IMR-90 (cell line): ENCODE measurements around the gene ZNF821. TPM values are rescaled to one million over a fixed set of nuclear protein-coding genes. Genes with fewer than 3 reads are reported as not detected.

Experiments used
- ATAC-seq: fragments of 200-7000 bp; cut with Tn5 transposase; 2 replicates; pipeline ENCODE4 v1.9.1; 2020; ENCODE audit warnings: low read depth, mild to moderate bottlenecking, moderate library complexity
- BruUV-seq: library from RNA; stranded (reverse); fragments of 400-500 nt; replicated peaks from 2 replicates; lab custom pipeline; 2021; lab: Mats Ljungman, UMichigan
- CTCF ChIA-PET: fragments of 300-600 bp; formaldehyde crosslinking; extraction: SDS; loops from one replicate; lab custom pipeline; 2021; ENCODE audit warnings: antibody characterized with exemption; lab: Yijun Ruan, JAX
- POLR2A ChIA-PET: fragments of 300-600 bp; sonication (Branson Sonifier 250); formaldehyde crosslinking; loops from one replicate; lab custom pipeline; 2022; ENCODE audit warnings: antibody characterized with exemption; ENCODE audit not compliant: unreplicated experiment; lab: Charles Lee
- DNase-seq: peaks from one replicate; pipeline ENCODE4 v3.0.0; 2013
- H2AFZ ChIP-seq: replicated peaks from 2 replicates; pipeline ENCODE3; 2013; ENCODE audit warnings: low read length, mild to moderate bottlenecking; ENCODE audit not compliant: poor library complexity
- H2AK5ac ChIP-seq: 2 replicates; pipeline ENCODE4 v1.6.1; 2013; ENCODE audit warnings: low read depth, low read length, inconsistent platforms
- H2AK9ac ChIP-seq: replicated peaks from 2 replicates; pipeline ENCODE3; 2013; ENCODE audit warnings: mild to moderate bottlenecking, low read depth, low read length, moderate library complexity; ENCODE audit not compliant: poor library complexity
- H2BK120ac ChIP-seq: 2 replicates; pipeline ENCODE4 v1.6.1; 2013; ENCODE audit warnings: low read depth, low read length, inconsistent platforms
- H2BK15ac ChIP-seq: 3 replicates; pipeline ENCODE4 v1.6.1; 2013; ENCODE audit warnings: low read depth, low read length, inconsistent platforms
- H2BK20ac ChIP-seq: 2 replicates; pipeline ENCODE4 v1.6.1; 2013; ENCODE audit warnings: low read depth, mild to moderate bottlenecking, inconsistent platforms, low read length, moderate library complexity
- H2BK5ac ChIP-seq: 2 replicates; pipeline ENCODE4 v1.6.1; 2013; ENCODE audit warnings: mild to moderate bottlenecking, low read depth, low read length, inconsistent platforms; ENCODE audit not compliant: poor library complexity, severe bottlenecking
- H3K14ac ChIP-seq: replicated peaks from 2 replicates; pipeline ENCODE4 v1.6.1; 2013; ENCODE audit warnings: low read depth, low read length, inconsistent platforms
- H3K18ac ChIP-seq: 2 replicates; pipeline ENCODE4 v1.6.1; 2013; ENCODE audit warnings: low read depth, low read length, control low read depth
- H3K23ac ChIP-seq: 2 replicates; pipeline ENCODE4 v1.6.1; 2013; ENCODE audit warnings: low read depth, low read length, inconsistent platforms
- H3K27ac ChIP-seq: 2 replicates; pipeline ENCODE4 v1.5.1; 2013; ENCODE audit warnings: mild to moderate bottlenecking, control low read depth, low read length; ENCODE audit not compliant: insufficient read depth
- H3K27me3 ChIP-seq: 2 replicates; pipeline ENCODE4 v1.6.1; 2013; ENCODE audit warnings: low read length; ENCODE audit not compliant: control insufficient read depth, insufficient read depth
- H3K36me3 ChIP-seq: 2 replicates; pipeline ENCODE4 v1.6.1; 2013; ENCODE audit warnings: low read length, mixed read lengths; ENCODE audit not compliant: control insufficient read depth, insufficient read depth
- H3K4ac ChIP-seq: 2 replicates; pipeline ENCODE4 v1.6.1; 2013; ENCODE audit warnings: low read depth, low read length, inconsistent platforms
- H3K4me1 ChIP-seq: 2 replicates; pipeline ENCODE4 v1.6.1; 2013; ENCODE audit warnings: low read length, mixed read lengths; ENCODE audit not compliant: control insufficient read depth, insufficient read depth
- H3K4me2 ChIP-seq: 2 replicates; pipeline ENCODE4 v1.6.1; 2013; ENCODE audit warnings: low read depth, mild to moderate bottlenecking, control low read depth, low read length, moderate library complexity
- H3K4me3 ChIP-seq: 2 replicates; pipeline ENCODE4 v1.5.1; 2013; ENCODE audit warnings: low read depth, mild to moderate bottlenecking, control low read depth, low read length, moderate library complexity; ENCODE audit not compliant: insufficient read depth
- H3K56ac ChIP-seq: 2 replicates; pipeline ENCODE4 v1.6.1; 2013; ENCODE audit warnings: low read length, inconsistent platforms; ENCODE audit not compliant: insufficient read depth; ENCODE audit errors: extremely low read depth
- H3K79me1 ChIP-seq, 2 experiments: 2 replicates each; pipeline ENCODE4 v1.6.1; 2013; ENCODE audit warnings: low read length in 2 of 2, inconsistent platforms in 1 of 2, low read depth in 1 of 2
- H3K9ac ChIP-seq: 2 replicates; pipeline ENCODE4 v1.6.1; 2013; ENCODE audit warnings: low read depth, low read length, control low read depth
- H3K9me1 ChIP-seq: 2 replicates; pipeline ENCODE4 v1.6.1; 2013; ENCODE audit warnings: low read length, inconsistent platforms; ENCODE audit not compliant: insufficient read depth
- H3K9me3 ChIP-seq: 2 replicates; pipeline ENCODE4 v1.6.1; 2013; ENCODE audit warnings: low read length; ENCODE audit not compliant: control insufficient read depth, insufficient read depth
- H4K20me1 ChIP-seq: 2 replicates; pipeline ENCODE4 v1.6.1; 2013; ENCODE audit warnings: low read length, inconsistent platforms; ENCODE audit not compliant: insufficient read depth
- H4K5ac ChIP-seq: 2 replicates; pipeline ENCODE4 v1.6.1; 2013; ENCODE audit warnings: mild to moderate bottlenecking, low read depth, low read length, control low read depth
- H4K8ac ChIP-seq, 2 experiments: 2 replicates each; pipeline ENCODE4 v1.6.1; 2013; ENCODE audit warnings: low read depth in 2 of 2, low read length in 2 of 2, control low read depth in 1 of 2, inconsistent platforms in 1 of 2
- H4K91ac ChIP-seq: 2 replicates; pipeline ENCODE4 v1.6.1; 2013; ENCODE audit warnings: low read depth, low read length, inconsistent platforms; ENCODE audit not compliant: insufficient read depth
- BHLHE40 ChIP-seq: fragments of 150-350 bp; IDR thresholded peaks from 2 replicates; pipeline ENCODE4 v1.6.1; 2016; ENCODE audit warnings: mild to moderate bottlenecking, low read depth, low read length
- CEBPB ChIP-seq: IDR thresholded peaks from 2 replicates; pipeline ENCODE4 v1.6.1; 2012; ENCODE audit warnings: low read depth, low read length, improper control_type of control experiment
- CHD1 ChIP-seq: IDR thresholded peaks from 2 replicates; pipeline ENCODE4 v1.6.1; 2012; ENCODE audit warnings: low read depth, low read length, improper control_type of control experiment
- CTCF ChIP-seq: conservative IDR thresholded peaks from 2 replicates; pipeline ENCODE4 v1.5.1; 2012; ENCODE audit warnings: mild to moderate bottlenecking, low read depth, low read length, improper control_type of control experiment
- ELK1 ChIP-seq: fragments of 150-350 bp; IDR thresholded peaks from 2 replicates; pipeline ENCODE4 v1.6.1; 2016; ENCODE audit warnings: low read depth, mild to moderate bottlenecking, low read length, moderate library complexity, borderline replicate concordance
- FOS ChIP-seq: fragments of 150-350 bp; IDR thresholded peaks from 2 replicates; pipeline ENCODE4 v1.6.1; 2016; ENCODE audit warnings: low read depth, low read length
- MAFK ChIP-seq: IDR thresholded peaks from 2 replicates; pipeline ENCODE4 v1.6.1; 2012; ENCODE audit warnings: low read depth, low read length, improper control_type of control experiment
- MAZ ChIP-seq: IDR thresholded peaks from 2 replicates; pipeline ENCODE4 v1.6.1; 2012; ENCODE audit warnings: low read depth, mild to moderate bottlenecking, low read length, improper control_type of control experiment, moderate library complexity, borderline replicate concordance
- MXI1 ChIP-seq: IDR thresholded peaks from 2 replicates; pipeline ENCODE4 v1.6.1; 2012; ENCODE audit warnings: low read depth, mild to moderate bottlenecking, low read length, moderate library complexity, borderline replicate concordance
- NFE2L2 ChIP-seq: fragments of 150-350 bp; IDR thresholded peaks from 2 replicates; pipeline ENCODE4 v1.6.1; 2016; ENCODE audit warnings: low read depth, mild to moderate bottlenecking, low read length
- POLR2A ChIP-seq: IDR thresholded peaks from 2 replicates; pipeline ENCODE4 v1.6.1; 2012; ENCODE audit warnings: mild to moderate bottlenecking, low read depth, low read length
- RAD21 ChIP-seq: IDR thresholded peaks from 2 replicates; pipeline ENCODE4 v1.6.1; 2012; ENCODE audit warnings: low read length, improper control_type of control experiment
- RCOR1 ChIP-seq: IDR thresholded peaks from 2 replicates; pipeline ENCODE4 v1.6.1; 2012; ENCODE audit warnings: mild to moderate bottlenecking, low read length, improper control_type of control experiment; ENCODE audit not compliant: insufficient replicate concordance
- RFX5 ChIP-seq: IDR thresholded peaks from 2 replicates; pipeline ENCODE4 v1.8.0; 2012; ENCODE audit warnings: low read depth, mild to moderate bottlenecking, low read length, moderate library complexity
- SMC3 ChIP-seq: fragments of 150-350 bp; IDR thresholded peaks from 2 replicates; pipeline ENCODE4 v1.6.1; 2016; ENCODE audit warnings: low read depth, mild to moderate bottlenecking, antibody characterized with exemption, low read length, moderate library complexity
- USF2 ChIP-seq: fragments of 150-350 bp; IDR thresholded peaks from 2 replicates; pipeline ENCODE4 v1.6.1; 2017; ENCODE audit warnings: mild to moderate bottlenecking, antibody characterized with exemption, low read length, low read depth
- WGBS, 2 experiments: methylation state at CpG; one replicate each; pipeline versions ENCODE4 v1.1.5 to v1.1.7; 2013; ENCODE audit warnings: missing lambda C conversion rate in 2 of 2; ENCODE audit not compliant: insufficient read length in 1 of 2; ENCODE audit errors: extremely low coverage in 2 of 2; 5-methylcytosine and 5-hydroxymethylcytosine counted together
- dilution Hi-C: fragments of 300-500 bp; cut with HindIII; formaldehyde crosslinking; loops from one replicate; pipeline ENCODE4 v1.14.3; 2018; ENCODE audit warnings: low sequenced_read_pairs; ENCODE audit not compliant: unreplicated experiment
- in situ Hi-C: fragments of 300-500 bp; cut with MboI; formaldehyde crosslinking; loops from 3 replicates; pipeline ENCODE4 v1.14.3; 2019; ENCODE audit warnings: low sequenced_read_pairs, inconsistent platforms, mixed read lengths
- intact Hi-C: fragments of 100-400 bp; cut with micrococcal nuclease; formaldehyde crosslinking; loops from 2 replicates; pipeline ENCODE4 v1.10.0; 2022
- polyA plus RNA-seq, 3 experiments: library from polyadenylated mRNA; depleted of rRNA; stranded (reverse); fragments of >200 nt; gene quantifications; 2 replicates each; pipeline ENCODE4 v1.2.3, GENCODE V29; 2012; ENCODE audit warnings: low replicate concordance in 1 of 3
- total RNA-seq: library from RNA; depleted of rRNA; stranded (reverse); fragments of >200 nt; gene quantifications from 2 replicates; pipeline ENCODE4 v1.2.3, GENCODE V29; 2012

Gene ZNF821
- total and polyA plus RNA-seq, 2 of the 4 experiments (the other 2 are of a cell fraction), result 5.9 to 6.0 TPM

GRCh38 chr16:71811261-71811803 lies 72.7 kb downstream of the ZNF821 start:
- Histone ChIP-seq H2BK120ac (no peak overlapping the region), H2AK5ac (peak overlapping the region; percentile 65; the same call in 1 of the 2 replicates), H3K4ac (no peak overlapping the region; the same call in 1 of the 2 replicates), H2AFZ (peak overlapping the region; percentile 33), H3K27ac (no peak overlapping the region), H3K4me3 (no peak overlapping the region), H3K23ac (no peak overlapping the region), H2AK9ac (peak overlapping the region; percentile 59), H3K36me3 (no peaks in the 10 kb centered on the region), H3K56ac (no peak overlapping the region), H4K5ac (no peak overlapping the region), H3K27me3 (no peaks in the 10 kb centered on the region), H4K91ac (no peak overlapping the region), H4K20me1 (peaks cover 5% of the 10 kb centered on the region; the same call in 1 of the 2 replicates), H3K4me1 (peaks cover 9% of the 10 kb centered on the region), H2BK20ac (no peak overlapping the region), H2BK15ac (no peak overlapping the region), H2BK5ac (no peak overlapping the region), H4K8ac (no peak overlapping the region), H3K9me1 (no peaks in the 10 kb centered on the region), H3K9ac (no peak overlapping the region), H3K4me2 (no peak overlapping the region), H3K79me1 (peaks cover 0 to 17% of the 10 kb centered on the region in 2 experiments; a peak in 3 of 4 replicates), H3K18ac (no peak overlapping the region), H3K9me3 (no peaks in the 10 kb centered on the region), H3K14ac (no peak overlapping the region)
- TF ChIP-seq CTCF, result no peak
- TF ChIP-seq NFE2L2, result no peak
- TF ChIP-seq MXI1, result no peak
- TF ChIP-seq RFX5, result no peak
- no peak for TF ChIP-seq CHD1
- no peak for TF ChIP-seq MAFK
- no peak for TF ChIP-seq FOS
- no peak for TF ChIP-seq RAD21
- no peak for TF ChIP-seq SMC3
- TF ChIP-seq POLR2A, result no peak
- no peak for TF ChIP-seq MAZ
- TF ChIP-seq USF2, result no peak
- TF ChIP-seq CEBPB, result no peak
- TF ChIP-seq BHLHE40, result no peak
- TF ChIP-seq ELK1, result no peak
- no peak for TF ChIP-seq RCOR1
- dilution Hi-C loops, result no loop called here
- DNase-seq, result peak; percentile 60
- in situ Hi-C loops, result no loop called here
- no CpG with 5 or more reads among the region's 5 CpGs for WGBS, 2 experiments
- ATAC-seq, result no peak
- intact Hi-C loops, result no loop called here
- POLR2A ChIA-PET, result interaction anchor here (0.6 kb wide), 1 partner anchor 32 kb away, joined by 4 read pairs; no protein-coding TSS in a partner anchor
- no TSS peak for BruUV-seq
- CTCF ChIA-PET, result no interaction called here
